GM19328 (cell line): ENCODE results near the gene SOWAHC.
"Not testable (repeated sequence)": the region's sequence is repeated elsewhere in the genome, so short reads cannot be mapped to it uniquely, and the experiment has no call there.

Experiments used
- ATAC-seq: cut with Tn5 transposase; IDR thresholded peaks from one replicate; pipeline ENCODE4 v1.9.1; 2021; ENCODE audit warnings: mild to moderate bottlenecking, moderate library complexity; ENCODE audit not compliant: unreplicated experiment

SOWAHC gene

GRCh38 chr2:109613922-109614714 lies at the start of gene SOWAHC, which contains the start of gene SEPTIN10:
TSS of gene SOWAHC (plus strand) at chr2:109614364. CDS start at chr2:109614490, 126 bp downstream.
TSS of gene SEPTIN10 (minus strand) at chr2:109613966. CDS start at chr2:109613827, 139 bp downstream.
- ATAC-seq: no peak

GRCh38 chr2:109575373-109575772 lies 38.8 kb upstream of the SOWAHC start:
- ATAC-seq: no peak

- ATAC-seq: not testable (repeated sequence)
Observed at GRCh38 chr2:109577630-109578029, 36.5 kb upstream of the SOWAHC start.

- no peak for ATAC-seq
Observed at GRCh38 chr2:109582928-109583895, 31.0 kb upstream of the SOWAHC start.

GRCh38 chr2:109586687-109587086 lies 27.5 kb upstream of the SOWAHC start:
- no peak for ATAC-seq

- ATAC-seq: no peak
Observed at GRCh38 chr2:109591206-109591605, 23.0 kb upstream of the SOWAHC start.

GRCh38 chr2:109592905-109593304 lies 21.3 kb upstream of the SOWAHC start:
- no peak for ATAC-seq

- ATAC-seq: no peak
Observed at GRCh38 chr2:109594246-109594885, 19.8 kb upstream of the SOWAHC start.

- ATAC-seq: no peak
Observed at GRCh38 chr2:109595644-109596043, 18.5 kb upstream of the SOWAHC start.

- no peak for ATAC-seq
Observed at GRCh38 chr2:109597283-109597682, 16.9 kb upstream of the SOWAHC start.

- ATAC-seq: no peak
Observed at GRCh38 chr2:109601783-109602182, 12.4 kb upstream of the SOWAHC start.

- no peak for ATAC-seq
Observed at GRCh38 chr2:109602617-109603188, 11.5 kb upstream of the SOWAHC start.

- ATAC-seq: no peak
Observed at GRCh38 chr2:109604597-109604996, 9.6 kb upstream of the SOWAHC start.

GRCh38 chr2:109607766-109608165 lies 6.4 kb upstream of the SOWAHC start:
- no peak for ATAC-seq

- no peak for ATAC-seq
Observed at GRCh38 chr2:109609352-109610024, 4.7 kb upstream of the SOWAHC start.

- ATAC-seq: no peak
Observed at GRCh38 chr2:109611467-109612095, 2.6 kb upstream of the SOWAHC start.

- ATAC-seq: no peak
Observed at GRCh38 chr2:109613081-109613921, 863 bp upstream of the SOWAHC start.

GRCh38 chr2:109614715-109615636 lies 812 bp downstream of the SOWAHC start:
- ATAC-seq: no peak
